Stimulated activated CD4-positive, alpha-beta T cell treated with anti-CD3 and anti-CD28 coated beads, Interleukin-12 subunit alpha, Interleukin-12 subunit beta, amount 100 ng/mL, for 4 hours (primary cell): Measurements from ENCODE around the gene SPRYD4.

Source experiments
- DNase-seq: peaks from one replicate; pipeline ENCODE4 v3.0.0-alpha.2; 2020

Gene SPRYD4

DNA sequence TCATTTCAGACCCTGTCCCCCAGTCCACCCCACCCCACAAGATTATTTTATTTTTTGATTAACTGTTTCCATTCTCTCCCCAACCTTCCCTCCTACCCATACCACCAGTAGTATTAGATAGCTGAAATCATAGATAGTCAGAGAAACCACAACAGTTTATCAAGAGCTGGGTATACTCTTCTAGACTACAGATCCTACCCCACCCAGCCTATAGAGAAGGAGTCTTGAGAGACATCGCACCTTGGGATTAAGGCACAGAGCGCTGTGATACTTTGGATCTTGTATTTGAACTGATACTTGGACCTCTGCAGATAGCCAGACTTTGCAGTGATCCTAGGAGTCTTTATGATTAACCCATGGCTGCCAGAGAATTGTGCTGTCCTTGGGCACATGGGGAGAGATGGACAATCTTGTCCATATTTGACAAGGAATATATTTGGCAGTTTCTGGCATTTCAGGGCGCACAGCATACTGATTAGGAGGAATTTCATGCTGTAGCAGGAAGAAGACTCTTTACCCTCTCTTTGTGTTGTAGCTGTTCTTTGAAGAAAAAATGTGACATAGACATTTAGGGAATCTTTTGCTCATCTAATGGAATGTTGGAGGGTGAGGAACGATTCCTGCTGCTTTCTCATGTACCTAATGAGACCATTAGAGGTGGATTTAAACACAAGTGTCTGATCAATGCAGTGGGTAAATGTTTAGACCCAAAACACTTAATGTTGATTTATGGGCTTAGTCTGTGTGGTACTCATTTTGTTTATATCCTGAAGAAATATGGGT lies 54.2 kb downstream of the SPRYD4 start:
- DNase-seq, result no peak

GRCh38 chr12:56528846-56529245 lies 60.5 kb downstream of the SPRYD4 start:
- no peak for DNase-seq
